ENCODE data around the gene HFE.
A peak's percentile ranks its signal among the peaks of the same experiment; 100 is the strongest.
"Not testable (repeated sequence)": the region's sequence is repeated elsewhere in the genome, so short reads cannot be mapped to it uniquely, and the experiment has no call there.

Gene HFE

GRCh38 chr6:26057899-26058298 lies 29.3 kb upstream of the HFE start:
- TF ChIP-seq CTCF (IDR thresholded peaks at IDR 0.05; ENCODE audit: poor library complexity, severe bottlenecking) = no peak
- peaks cover 8% of the 10 kb centered on the region for H3K4me1 ChIP-seq (ENCODE audit: insufficient read depth, poor library complexity, severe bottlenecking)
- no peak overlapping the region for H3K4me3 ChIP-seq (ENCODE audit: severe bottlenecking)
- H3K27ac ChIP-seq (ENCODE audit: poor library complexity, severe bottlenecking) = peak overlapping the region; percentile 92
- no peaks in the 10 kb centered on the region for H3K27me3 ChIP-seq (ENCODE audit: insufficient read depth, poor library complexity, severe bottlenecking)
- H3K9me3 ChIP-seq (ENCODE audit: severe bottlenecking) = no peaks in the 10 kb centered on the region
- no peaks in the 10 kb centered on the region for H3K36me3 ChIP-seq (ENCODE audit: low read depth)
- no peak for ATAC-seq (ENCODE audit: low read depth)
- DNase-seq (ENCODE audit: low spot score) = no peak

GRCh38 chr6:26058477-26059033 lies 28.7 kb upstream of the HFE start:
- not testable (repeated sequence) for H3K4me3 ChIP-seq (ENCODE audit: severe bottlenecking); H3K4me1 ChIP-seq (ENCODE audit: insufficient read depth, poor library complexity, severe bottlenecking); ATAC-seq (ENCODE audit: low read depth); H3K9me3 ChIP-seq (ENCODE audit: severe bottlenecking); H3K27me3 ChIP-seq (ENCODE audit: insufficient read depth, poor library complexity, severe bottlenecking); H3K36me3 ChIP-seq (ENCODE audit: low read depth); H3K27ac ChIP-seq (ENCODE audit: poor library complexity, severe bottlenecking); DNase-seq (ENCODE audit: low spot score)

- Histone ChIP-seq H3K9me3 (ENCODE audit: severe bottlenecking) (no peaks in the 10 kb centered on the region), H3K36me3 (ENCODE audit: low read depth) (no peaks in the 10 kb centered on the region), H3K27ac (ENCODE audit: poor library complexity, severe bottlenecking) (no peak overlapping the region), H3K27me3 (ENCODE audit: insufficient read depth, poor library complexity, severe bottlenecking) (no peaks in the 10 kb centered on the region), H3K4me1 (ENCODE audit: insufficient read depth, poor library complexity, severe bottlenecking) (peaks cover 4% of the 10 kb centered on the region), H3K4me3 (ENCODE audit: severe bottlenecking) (no peak overlapping the region)
- ATAC-seq (ENCODE audit: low read depth) = no peak
- no peak for DNase-seq (ENCODE audit: low spot score)
- no peak for TF ChIP-seq CTCF (IDR thresholded peaks at IDR 0.05; ENCODE audit: poor library complexity, severe bottlenecking)
Observed at GRCh38 chr6:26059941-26060340, 27.3 kb upstream of the HFE start.

GRCh38 chr6:26064619-26065257 lies 22.5 kb upstream of the HFE start:
- DNase-seq (ENCODE audit: low spot score) (no peak), ATAC-seq (ENCODE audit: low read depth) (peak; percentile 70)
- Histone ChIP-seq H3K27ac (ENCODE audit: poor library complexity, severe bottlenecking) (no peak overlapping the region), H3K9me3 (ENCODE audit: severe bottlenecking) (no peaks in the 10 kb centered on the region), H3K4me3 (ENCODE audit: severe bottlenecking) (no peak overlapping the region), H3K27me3 (ENCODE audit: insufficient read depth, poor library complexity, severe bottlenecking) (no peaks in the 10 kb centered on the region), H3K36me3 (ENCODE audit: low read depth) (no peaks in the 10 kb centered on the region), H3K4me1 (ENCODE audit: insufficient read depth, poor library complexity, severe bottlenecking) (no peaks in the 10 kb centered on the region)
- peak; percentile 85 for TF ChIP-seq CTCF (IDR thresholded peaks at IDR 0.05; ENCODE audit: poor library complexity, severe bottlenecking)

GRCh38 chr6:26065952-26066380 lies 21.3 kb upstream of the HFE start:
- no peaks in the 10 kb centered on the region for H3K9me3 ChIP-seq (ENCODE audit: severe bottlenecking)
- no peak overlapping the region for H3K4me3 ChIP-seq (ENCODE audit: severe bottlenecking)
- peak; percentile 90 for TF ChIP-seq CTCF (IDR thresholded peaks at IDR 0.05; ENCODE audit: poor library complexity, severe bottlenecking)
- DNase-seq (ENCODE audit: low spot score) (no peak), ATAC-seq (ENCODE audit: low read depth) (peak; percentile 87)
- no peak overlapping the region for H3K27ac ChIP-seq (ENCODE audit: poor library complexity, severe bottlenecking)
- no peaks in the 10 kb centered on the region for H3K36me3 ChIP-seq (ENCODE audit: low read depth)
- H3K27me3 ChIP-seq (ENCODE audit: insufficient read depth, poor library complexity, severe bottlenecking) = no peaks in the 10 kb centered on the region
- H3K4me1 ChIP-seq (ENCODE audit: insufficient read depth, poor library complexity, severe bottlenecking) = no peaks in the 10 kb centered on the region

All from RWPE2 (cell line).